K562 (cell line): ENCODE measurements around the gene CCL4. TPM values are rescaled to one million over a fixed set of nuclear protein-coding genes. Genes with fewer than 3 reads are reported as not detected.
"Not testable (repeated sequence)": the region's sequence is repeated elsewhere in the genome, so short reads cannot be mapped to it uniquely, and the experiment has no call there.

Experiments used
- ATAC-seq: fragments of 200-7000 bp; cut with Tn5 transposase; 3 replicates; pipeline ENCODE4 v1.9.1; 2020; ENCODE audit warnings: moderate library complexity
- BruUV-seq: library from RNA; stranded (reverse); fragments of 400-500 nt; replicated peaks from 2 replicates; lab custom pipeline; 2021; lab: Mats Ljungman, UMichigan
- CTCF ChIA-PET: fragments of 300-600 bp; formaldehyde crosslinking; extraction: SDS; loops from one replicate; lab custom pipeline; 2021; ENCODE audit warnings: low intra/inter-chr PET ratio; lab: Yijun Ruan, JAX
- POLR2A ChIA-PET: fragments of 300-600, 350-650 bp; sonication (Branson Sonifier 250); formaldehyde crosslinking; extraction: SDS; loops from one replicate; lab custom pipeline; 2021; ENCODE audit warnings: antibody characterized with exemption, inconsistent platforms; lab: Yijun Ruan, JAX
- DNase-seq, 4 experiments: peaks; one replicate each; pipeline versions ENCODE4 v3.0.0 to v3.0.0-alpha.2; 2011 to 2018; ENCODE audit warnings: low spot score in 3 of 4, mixed read lengths in 3 of 4; ENCODE audit errors: extremely low read depth in 1 of 4
- FAIRE-seq: peaks from 2 replicates; lab custom pipeline; 2011; peaks lifted over from hg19 to GRCh38; lab: Jason Lieb, UNC
- H2AFZ ChIP-seq: 2 replicates; pipeline ENCODE4 v1.6.0; 2011; ENCODE audit warnings: low read depth, low read length, control low read depth, inconsistent platforms
- H3K27ac ChIP-seq: fragments of 200-600 bp; 3 replicates; pipeline ENCODE4 v1.8.0; 2011; ENCODE audit warnings: low read depth, mild to moderate bottlenecking, control low read depth, inconsistent platforms, low read length, moderate library complexity, mixed read lengths; ENCODE audit errors: extremely low read depth
- H3K27me3 ChIP-seq, 2 experiments: fragments of 300-600 bp in 1 of 2; 2 replicates in 1 of 2; 3 replicates in 1 of 2; pipeline versions ENCODE4 v1.6.0 to v1.8.0; 2011; ENCODE audit warnings: inconsistent platforms in 2 of 2, low read length in 2 of 2, mild to moderate bottlenecking in 1 of 2, mixed read lengths in 1 of 2, moderate library complexity in 1 of 2; ENCODE audit not compliant: control insufficient read depth in 2 of 2, insufficient read depth in 2 of 2
- H3K36me3 ChIP-seq: fragments of 300-600 bp; 3 replicates; pipeline ENCODE4 v1.8.0; 2011; ENCODE audit warnings: mild to moderate bottlenecking, low read length, inconsistent platforms; ENCODE audit not compliant: control insufficient read depth, insufficient read depth
- H3K4me1 ChIP-seq, 2 experiments: fragments of 200-600 bp in 1 of 2; replicated peaks in 1 of 2; 2 replicates in 1 of 2; 3 replicates in 1 of 2; pipeline versions ENCODE4 v1.5.1 to v1.8.0; 2011; ENCODE audit warnings: inconsistent platforms in 2 of 2, low read length in 2 of 2, mild to moderate bottlenecking in 1 of 2, mixed read lengths in 1 of 2, moderate library complexity in 1 of 2; ENCODE audit not compliant: control insufficient read depth in 2 of 2, insufficient read depth in 2 of 2
- H3K4me2 ChIP-seq: 2 replicates; pipeline ENCODE4 v1.6.1; 2011; ENCODE audit warnings: low read length, control low read depth, inconsistent platforms, mixed read lengths; ENCODE audit not compliant: insufficient read depth
- H3K4me3 ChIP-seq: fragments of 200-600 bp; sonication (generic), shearing (Covaris generic); 2 replicates; pipeline ENCODE4 v1.5.1; 2016; ENCODE audit warnings: control low read depth, inconsistent platforms
- H3K79me2 ChIP-seq: fragments of 200-600 bp; 3 replicates; pipeline ENCODE4 v1.8.0; 2011; ENCODE audit warnings: low read length, inconsistent platforms; ENCODE audit not compliant: control insufficient read depth, insufficient read depth
- H3K9ac ChIP-seq, 2 experiments: 2 replicates each; pipeline versions ENCODE4 v1.6.0 to v1.6.1; 2011; ENCODE audit warnings: low read depth in 2 of 2, low read length in 2 of 2, control low read depth in 1 of 2, inconsistent platforms in 1 of 2, mild to moderate bottlenecking in 1 of 2, mixed read lengths in 1 of 2; ENCODE audit not compliant: insufficient read depth in 1 of 2
- H3K9me1 ChIP-seq: one replicate; pipeline ENCODE4 v1.6.0; 2011; ENCODE audit warnings: inconsistent platforms, mild to moderate bottlenecking, low read length, moderate library complexity; ENCODE audit not compliant: control insufficient read depth, insufficient read depth
- H3K9me3 ChIP-seq: replicated peaks from 2 replicates; pipeline ENCODE4 v1.5.1; 2011; ENCODE audit warnings: low read depth, low read length, inconsistent platforms; ENCODE audit not compliant: control insufficient read depth, insufficient read depth
- H4K20me1 ChIP-seq: replicated peaks from 2 replicates; pipeline ENCODE4 v1.6.1; 2011; ENCODE audit warnings: low read length, inconsistent platforms, mixed read lengths; ENCODE audit not compliant: control insufficient read depth, insufficient read depth
- CTCF ChIP-seq, 3 experiments: IDR thresholded peaks in 2 of 3; conservative IDR thresholded peaks in 1 of 3; 2 replicates each; pipeline ENCODE4 v1.5.1; 2011 to 2012; ENCODE audit warnings: low read length in 3 of 3, mild to moderate bottlenecking in 3 of 3, control low read depth in 2 of 3, improper control_type of control experiment in 1 of 3, inconsistent platforms in 1 of 3, low read depth in 1 of 3, mixed read lengths in 1 of 3, moderate library complexity in 1 of 3; ENCODE audit not compliant: insufficient read depth in 2 of 3
- RBM25 ChIP-seq: fragments of 200-400 bp; formaldehyde crosslinking; IDR thresholded peaks from 2 replicates; pipeline ENCODE4 v1.6.1; 2018; ENCODE audit warnings: low read length, low read depth, moderate library complexity; ENCODE audit not compliant: severe bottlenecking
- ZBTB7A ChIP-seq: IDR thresholded peaks from 2 replicates; pipeline ENCODE4 v1.6.1; 2011; ENCODE audit warnings: low read depth, mild to moderate bottlenecking, low read length, moderate library complexity, borderline replicate concordance; ENCODE audit not compliant: control insufficient read depth
- WGBS: fragments of 100-300 bp; shearing (Covaris generic); methylation state at CpG from one replicate; pipeline ENCODE4 v1.1.6; 2016; ENCODE audit warnings: low coverage, mixed read lengths; ENCODE audit not compliant: insufficient coverage; ENCODE audit errors: missing lambda C conversion rate; 5-methylcytosine and 5-hydroxymethylcytosine counted together
- in situ Hi-C: fragments of 300-500 bp; cut with MboI; formaldehyde crosslinking; loops from 4 replicates; pipeline ENCODE4 v1.15.0; 2018; ENCODE audit warnings: inconsistent platforms, mixed read lengths
- intact Hi-C: fragments of 100-400 bp; cut with micrococcal nuclease; formaldehyde crosslinking; loops from 2 replicates; pipeline ENCODE4 v1.14.2; 2022
- polyA plus RNA-seq, 8 experiments: library from polyadenylated mRNA; depleted of rRNA in 4 of 8; stranded (reverse) in 5 of 8; unstranded in 3 of 8; fragments of >200 nt; fragmentation: Nextera tagmentation in 2 of 8; fragmentation: Illumina TruSeq in 1 of 8; extraction: Ambion mirVana in 2 of 8; extraction: Trizol in 1 of 8; gene quantifications; 2 replicates each; pipeline versions ENCODE4 v1.2.1 to v1.2.3, GENCODE V29; 2011 to 2014; ENCODE audit warnings: inconsistent platforms in 1 of 8, missing spikeins in 1 of 8
- total RNA-seq, 7 experiments: library from RNA; depleted of rRNA in 6 of 7; stranded (reverse); fragments of >200 nt in 6 of 7; fragmentation: Illumina TruSeq in 2 of 7; extraction: Trizol in 2 of 7; gene quantifications; 2 replicates each; pipeline versions ENCODE4 v1.2.1 to v1.2.3, GENCODE V29; 2011 to 2021; ENCODE audit warnings: low replicate concordance in 1 of 7
- TF ChIP-seq, protein P1 (sequence below): fragments of 250-450 bp; sonication (Bioruptor Pico); IDR thresholded peaks from 2 replicates; pipeline ENCODE4 v1.8.0; 2021; ENCODE audit warnings: moderate library complexity, mild to moderate bottlenecking, inconsistent platforms

CCL4 gene
- total and polyA plus RNA-seq, 9 of the 15 experiments (the other 6 are each of a cell fraction or from before 2014, with no cell fraction given): 0.91 TPM; not detected in 8

DNA sequence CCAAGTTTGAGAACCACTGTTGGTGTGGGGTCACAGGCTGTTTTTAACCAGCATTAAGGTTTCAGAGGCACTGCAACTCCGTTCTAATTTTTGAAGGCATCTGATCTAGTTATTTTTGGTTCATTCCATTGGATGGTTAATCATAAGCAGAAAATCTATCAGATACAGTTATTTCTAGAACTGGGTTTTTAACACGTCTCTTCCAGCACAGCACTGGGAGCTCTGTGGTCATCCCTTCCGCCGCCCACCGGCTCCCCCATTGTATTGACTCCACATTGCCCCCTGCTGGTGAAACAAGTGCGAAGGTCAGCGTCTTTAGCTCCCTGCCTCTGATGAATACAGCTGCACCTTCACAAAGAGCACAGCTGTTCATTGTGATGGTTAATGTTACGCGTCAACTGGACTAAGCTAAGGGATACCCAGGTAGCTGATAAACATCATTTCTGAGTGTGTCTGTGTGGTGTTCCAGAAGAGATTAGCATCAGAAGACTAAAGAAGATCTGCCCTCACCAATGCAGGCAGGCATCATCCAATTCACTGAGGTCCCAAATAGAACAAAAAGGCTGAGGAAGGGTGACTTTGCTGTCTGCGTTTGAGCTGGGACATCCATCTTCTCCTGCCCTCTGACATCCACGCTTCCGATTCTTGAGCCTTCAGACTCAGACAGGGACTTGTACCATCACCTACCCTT is 31.1 kb upstream of the CCL4 start (continued):
- TF ChIP-seq CTCF (IDR thresholded peaks at IDR 0.05 in 2 of 3, conservative IDR thresholded peaks at IDR 0.05 in 1 of 3; ENCODE audit: insufficient read depth in 2 of 3, low read depth in 1 of 3, low read length in 3 of 3) (peak; percentile 73 to 87 (median 82)), ZBTB7A (peak; percentile 63; the same call in 1 of the 2 replicates)

- no peaks in the 10 kb centered on the region for H4K20me1 ChIP-seq
- H3K4me2 ChIP-seq: no peak overlapping the region
- H3K9ac ChIP-seq: no peak overlapping the region
- no peak overlapping the region for H3K4me3 ChIP-seq
- H3K9me3 ChIP-seq: no peaks in the 10 kb centered on the region
- BruUV-seq: no TSS peak
- H2AFZ ChIP-seq: no peak overlapping the region
- ChIA-PET CTCF (no interaction called here), POLR2A (interaction anchor here (1.2 kb wide), 2 partner anchors 17 to 98 kb away, joined by 3 read pairs; no protein-coding TSS in a partner anchor)
- no peaks in the 10 kb centered on the region for H3K79me2 ChIP-seq
- DNase-seq (no peak), FAIRE-seq (no peak)
- no peaks in the 10 kb centered on the region for H3K9me1 ChIP-seq
- no peaks in the 10 kb centered on the region for H3K36me3 ChIP-seq
- no peak for TF ChIP-seq RBM25
- TF ChIP-seq, protein P1, sequence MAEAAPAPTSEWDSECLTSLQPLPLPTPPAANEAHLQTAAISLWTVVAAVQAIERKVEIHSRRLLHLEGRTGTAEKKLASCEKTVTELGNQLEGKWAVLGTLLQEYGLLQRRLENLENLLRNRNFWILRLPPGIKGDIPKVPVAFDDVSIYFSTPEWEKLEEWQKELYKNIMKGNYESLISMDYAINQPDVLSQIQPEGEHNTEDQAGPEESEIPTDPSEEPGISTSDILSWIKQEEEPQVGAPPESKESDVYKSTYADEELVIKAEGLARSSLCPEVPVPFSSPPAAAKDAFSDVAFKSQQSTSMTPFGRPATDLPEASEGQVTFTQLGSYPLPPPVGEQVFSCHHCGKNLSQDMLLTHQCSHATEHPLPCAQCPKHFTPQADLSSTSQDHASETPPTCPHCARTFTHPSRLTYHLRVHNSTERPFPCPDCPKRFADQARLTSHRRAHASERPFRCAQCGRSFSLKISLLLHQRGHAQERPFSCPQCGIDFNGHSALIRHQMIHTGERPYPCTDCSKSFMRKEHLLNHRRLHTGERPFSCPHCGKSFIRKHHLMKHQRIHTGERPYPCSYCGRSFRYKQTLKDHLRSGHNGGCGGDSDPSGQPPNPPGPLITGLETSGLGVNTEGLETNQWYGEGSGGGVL (CRISPR knock-in tag): no peak
- TF ChIP-seq, all 486 proteins: peak for 0
- in situ Hi-C loops (no loop called here), intact Hi-C loops (loop anchor here (5.0 to 10.0 kb wide), 2 partner anchors 107 to 230 kb away; no protein-coding TSS in a partner anchor)
- Histone ChIP-seq H3K4me1 (no peaks in the 10 kb centered on the region), H3K27ac (no peak overlapping the region), H3K27me3 (peaks cover 4 to 14% of the 10 kb centered on the region in 2 experiments; a peak in 4 of 5 replicates)
- 0% methylated on average over 1 of the region's 1 CpG for WGBS
- no peak for ATAC-seq
Observed at GRCh38 chr17:36074365-36074764, 29.3 kb upstream of the CCL4 start.

DNA sequence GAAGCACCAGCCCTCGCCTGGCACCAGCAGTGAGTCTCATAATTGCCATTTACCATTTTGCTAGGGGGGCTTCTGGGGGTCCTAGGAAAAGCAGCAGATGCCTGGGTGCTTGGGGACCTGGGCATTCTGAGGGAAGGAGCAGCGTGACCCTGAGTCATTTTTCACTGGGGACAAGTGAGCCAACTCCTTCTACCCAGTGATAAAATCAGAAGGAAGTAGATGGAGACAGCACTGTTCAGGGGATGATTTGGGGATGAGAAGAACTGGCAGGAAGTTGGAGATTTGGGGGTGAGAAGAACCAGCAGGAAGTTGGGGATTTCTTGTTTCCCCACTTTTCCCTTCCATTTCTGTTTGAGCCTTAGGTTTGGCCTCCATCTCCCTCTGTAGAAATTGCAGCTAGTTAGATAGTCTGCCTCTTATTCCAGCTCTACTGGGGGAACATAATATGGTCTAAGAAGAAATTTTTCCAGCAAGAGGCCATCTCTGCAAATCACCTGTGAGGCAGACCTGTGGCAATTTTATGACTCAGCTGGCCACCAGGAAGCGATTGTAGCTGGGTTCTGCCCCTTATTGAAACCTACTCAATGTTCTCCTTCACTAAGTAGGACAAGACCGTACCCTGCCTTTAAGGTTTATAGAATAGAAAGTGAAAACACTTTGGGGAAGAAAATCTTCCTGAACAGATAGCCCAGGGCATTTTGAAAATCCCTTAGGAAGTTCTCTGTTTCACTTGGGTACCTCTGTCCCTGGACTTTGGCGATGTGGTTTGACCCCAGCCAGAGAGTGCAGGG is 21.8 kb upstream of the CCL4 start:
- H3K36me3 ChIP-seq, in situ Hi-C loops, H4K20me1 ChIP-seq, H3K27ac ChIP-seq, H3K9me3 ChIP-seq, H2AFZ ChIP-seq, CTCF ChIA-PET, BruUV-seq, ATAC-seq, POLR2A ChIA-PET, intact Hi-C loops, FAIRE-seq, H3K9me1 ChIP-seq, H3K4me1 ChIP-seq, H3K4me2 ChIP-seq, DNase-seq, H3K79me2 ChIP-seq, H3K9ac ChIP-seq, H3K27me3 ChIP-seq, H3K4me3 ChIP-seq: not testable (repeated sequence)
- 0% methylated on average over 4 of the region's 5 CpGs for WGBS
